Activated naive CD8-positive, alpha-beta T cell treated with anti-CD3 and anti-CD28 coated beads, Interleukin-2, amount 50 U/mL, for 16 hours (primary cell): Measurements from ENCODE around the gene CETN1.

Source experiments
- DNase-seq: peaks from one replicate; pipeline ENCODE4 v3.0.0-alpha.2; 2020; ENCODE audit warnings: low read depth, low spot score

CETN1 gene

DNA sequence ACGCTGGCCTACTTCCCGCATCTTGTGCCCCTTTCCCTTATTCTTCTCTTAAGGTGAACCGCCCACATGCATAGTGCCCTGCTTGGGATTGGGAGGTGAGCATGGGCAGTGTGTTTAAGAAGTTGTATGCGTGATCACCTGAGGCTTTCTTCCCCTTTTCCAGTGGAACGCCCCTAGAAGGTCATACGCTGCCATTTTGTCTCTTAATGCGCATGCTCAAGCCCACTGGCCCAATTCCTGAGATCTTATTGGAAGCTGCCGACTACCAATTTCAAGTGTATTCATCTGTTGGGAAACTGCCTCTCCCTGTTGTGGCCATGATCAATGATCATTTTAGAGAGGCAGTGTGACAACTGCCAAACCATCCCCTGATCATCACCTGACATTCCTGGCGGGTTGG is 3.3 kb upstream of the CETN1 start:
- DNase-seq: no peak

DNA sequence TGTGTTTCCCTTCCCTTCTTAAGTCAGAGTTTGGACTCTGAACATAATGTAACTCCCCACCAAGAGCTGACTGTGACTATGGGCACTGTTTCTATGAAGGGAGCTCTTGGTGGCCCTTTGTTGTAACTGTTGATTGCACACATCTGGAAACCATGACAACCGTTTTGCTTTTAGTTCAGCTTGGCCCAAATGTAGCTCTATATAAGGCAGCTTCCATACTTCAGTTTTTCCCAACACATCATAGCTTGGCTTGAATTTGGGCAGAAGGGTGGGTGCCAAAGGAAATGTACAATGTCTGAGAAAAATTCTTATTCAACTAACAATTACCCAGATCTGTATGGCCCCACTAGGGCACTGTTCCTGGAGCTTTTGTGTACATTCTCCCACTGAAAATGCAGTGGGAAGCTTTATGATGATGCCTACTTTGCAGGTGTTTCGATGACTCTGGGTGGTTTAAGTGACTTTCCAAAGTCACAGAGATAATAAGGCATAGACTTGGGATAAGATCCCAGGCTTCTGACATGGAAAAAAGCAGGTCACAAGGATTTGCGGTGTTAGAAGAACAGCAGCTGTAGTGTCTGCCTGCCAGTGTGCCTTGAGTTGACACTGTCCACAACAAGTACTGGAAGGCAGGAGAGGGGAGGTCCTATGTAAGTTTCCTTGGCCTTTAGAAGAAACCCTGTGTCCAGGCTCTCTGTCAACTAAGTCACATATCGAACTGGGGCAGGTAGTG is 2.4 kb upstream of the CETN1 start:
- no peak for DNase-seq

DNA sequence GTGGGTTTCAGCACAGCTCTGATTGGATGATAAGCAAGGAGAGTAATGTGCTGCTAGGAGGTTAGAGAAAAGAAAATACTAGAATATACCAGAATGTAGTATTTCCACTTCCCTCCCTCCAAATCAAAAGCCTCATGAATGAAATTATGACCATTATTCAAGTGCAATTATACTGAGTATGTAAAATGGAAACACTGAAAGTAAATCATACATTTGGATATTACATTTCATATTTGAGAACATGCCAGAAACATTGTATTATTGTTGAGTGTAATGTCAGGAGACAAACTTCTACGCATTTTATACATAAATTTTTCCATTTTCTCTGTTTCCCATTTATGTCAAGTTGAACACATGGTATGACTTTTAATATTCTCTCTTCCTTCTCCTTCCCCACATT is 942 bp upstream of the CETN1 start:
- no peak for DNase-seq

DNA sequence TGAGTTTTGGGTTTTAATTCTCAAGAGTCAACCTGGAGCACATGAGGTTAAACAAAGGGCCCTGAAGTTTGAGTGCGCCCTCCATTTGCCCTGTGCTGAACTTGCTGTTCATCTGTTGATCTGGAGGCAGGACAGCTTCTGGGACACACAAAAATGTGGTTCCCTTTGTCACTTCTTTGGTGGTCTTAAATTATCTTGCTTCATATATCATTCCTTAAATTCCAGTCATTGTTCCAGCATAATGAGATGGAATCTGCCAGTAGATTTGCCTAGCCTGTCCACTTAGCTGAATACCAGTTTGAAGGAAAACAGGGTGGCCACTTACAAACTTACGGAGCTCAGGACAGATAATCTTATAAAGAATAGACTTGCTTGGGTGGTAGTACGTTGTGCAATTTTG is 916 bp downstream of the CETN1 start:
- DNase-seq: no peak

DNA sequence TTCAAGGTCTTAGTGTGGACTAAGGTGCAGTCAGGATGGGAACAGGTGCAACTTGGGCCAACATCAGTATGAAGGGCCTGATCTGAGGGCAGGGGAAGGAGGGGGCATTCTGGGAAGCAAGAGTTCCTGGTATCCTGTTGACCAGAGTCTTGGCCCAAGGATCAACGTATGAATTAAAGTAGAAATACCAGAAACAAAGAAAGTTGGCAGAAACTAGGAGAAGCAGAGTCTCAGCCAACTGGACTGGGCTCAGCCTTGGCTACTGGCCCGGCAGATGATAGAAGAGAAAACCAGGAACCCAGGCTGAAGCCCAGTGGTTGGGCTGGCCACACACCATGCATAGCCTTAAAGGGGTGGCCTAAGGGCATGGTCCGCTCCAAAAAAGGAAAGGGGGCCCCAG is 2.3 kb downstream of the CETN1 start:
- no peak for DNase-seq

DNA sequence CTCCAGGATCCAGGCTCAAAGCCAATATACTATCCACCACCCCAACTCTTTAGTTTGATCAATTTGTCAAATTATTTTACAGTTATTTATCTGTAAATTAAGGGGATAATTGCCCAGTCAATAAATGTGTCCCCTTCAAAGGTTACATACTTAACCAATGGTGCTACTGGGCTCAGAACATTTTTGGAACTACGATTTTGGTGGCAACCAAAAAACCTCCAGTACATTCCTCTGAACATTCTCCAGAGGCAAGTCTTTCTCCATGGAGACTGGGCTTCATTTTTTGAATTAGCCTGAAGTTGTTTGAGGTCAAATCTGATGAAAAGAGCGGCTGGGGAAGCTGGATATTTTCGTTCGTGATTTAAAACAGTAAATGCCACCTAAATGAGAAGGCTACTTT is 14.9 kb downstream of the CETN1 start:
- no peak for DNase-seq

DNA sequence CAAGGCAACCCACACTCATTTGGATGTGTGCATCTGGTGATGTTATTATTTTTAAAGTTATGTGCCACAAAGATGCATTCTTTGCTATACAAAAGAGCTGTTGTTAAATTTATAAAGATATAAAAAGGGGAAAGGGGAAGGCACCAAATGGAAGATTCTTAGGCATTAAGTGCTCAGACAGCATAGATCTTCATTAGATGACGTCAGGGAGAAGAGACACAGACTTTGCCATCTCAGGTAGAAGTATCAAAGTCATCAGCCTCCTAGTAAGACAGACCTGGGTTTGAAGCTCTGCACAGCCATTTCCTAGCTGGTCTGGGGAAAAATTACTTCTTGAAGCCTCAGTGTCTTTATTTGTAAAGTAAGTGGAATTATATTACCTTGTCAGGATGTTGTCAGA is 15.4 kb downstream of the CETN1 start:
- no peak for DNase-seq

DNA sequence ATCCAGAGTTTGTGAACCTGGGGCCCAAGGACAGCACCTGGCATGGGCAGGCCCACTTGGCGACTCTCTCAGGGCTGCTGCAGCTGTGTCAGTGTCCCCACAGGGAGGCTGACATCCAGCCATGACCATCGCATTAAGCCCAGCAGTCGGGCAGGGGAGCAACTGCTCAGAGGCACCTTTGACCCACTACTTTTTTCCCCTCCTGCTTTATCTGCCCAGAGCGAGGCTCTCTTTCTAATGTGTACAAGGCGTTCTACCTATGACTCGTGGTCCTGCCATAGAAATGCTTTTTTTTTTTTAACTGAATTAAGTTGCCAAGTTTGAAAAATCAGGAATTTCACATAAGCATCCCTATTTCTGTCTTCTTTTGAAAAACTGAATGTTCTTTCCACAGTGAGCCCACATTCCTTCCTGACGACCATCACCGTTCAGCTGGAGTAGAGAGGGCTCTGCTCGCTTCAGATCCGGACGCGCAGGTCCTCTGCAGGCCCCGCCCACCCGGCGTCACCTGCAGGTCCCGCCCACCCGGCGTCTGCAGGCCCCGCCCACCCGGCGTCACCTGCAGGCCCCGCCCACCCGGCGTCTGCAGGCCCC is 16.2 kb downstream of the CETN1 start:
- peak; percentile 39 for DNase-seq

DNA sequence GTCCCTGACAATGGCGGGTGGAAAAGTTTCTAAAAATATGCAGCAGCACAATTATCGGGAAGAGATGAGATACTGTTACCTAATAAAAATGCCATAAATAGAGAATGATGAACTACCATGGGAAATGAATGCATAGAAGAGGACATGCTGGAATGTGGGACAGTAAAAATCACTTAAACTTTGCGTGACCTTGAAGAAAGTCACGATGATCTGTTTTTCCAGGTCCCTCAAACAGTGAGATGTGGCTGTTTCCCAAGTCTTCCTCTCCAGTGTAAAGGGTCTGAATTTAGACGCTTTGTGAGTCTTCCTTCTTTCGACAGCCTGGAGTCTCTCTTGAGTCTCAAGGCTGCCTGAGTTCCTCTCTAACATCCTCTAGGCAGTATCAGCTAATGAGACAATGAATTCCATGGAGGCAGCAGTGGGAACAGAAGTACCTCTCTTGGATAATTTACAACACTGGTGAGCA is 18.0 kb downstream of the CETN1 start:
- DNase-seq: no peak

DNA sequence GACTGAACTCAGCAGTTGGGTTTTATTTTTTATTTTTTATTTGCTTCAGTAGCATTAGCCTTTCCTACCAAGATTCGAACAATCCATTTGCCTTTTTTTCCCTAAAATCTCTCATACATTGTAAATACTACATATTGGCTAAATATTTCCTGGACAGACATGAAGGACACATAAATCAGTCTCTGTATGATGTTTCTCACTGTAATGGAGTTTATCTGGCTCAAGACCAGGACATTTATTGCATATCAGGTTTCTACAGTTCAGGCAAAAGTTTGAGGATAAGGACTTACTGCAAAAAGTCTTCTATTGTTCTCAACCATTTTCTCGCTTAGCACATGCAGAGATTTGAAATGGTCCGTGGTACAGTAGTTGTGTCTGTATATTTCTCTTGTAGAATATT is 19.9 kb downstream of the CETN1 start:
- DNase-seq: no peak

DNA sequence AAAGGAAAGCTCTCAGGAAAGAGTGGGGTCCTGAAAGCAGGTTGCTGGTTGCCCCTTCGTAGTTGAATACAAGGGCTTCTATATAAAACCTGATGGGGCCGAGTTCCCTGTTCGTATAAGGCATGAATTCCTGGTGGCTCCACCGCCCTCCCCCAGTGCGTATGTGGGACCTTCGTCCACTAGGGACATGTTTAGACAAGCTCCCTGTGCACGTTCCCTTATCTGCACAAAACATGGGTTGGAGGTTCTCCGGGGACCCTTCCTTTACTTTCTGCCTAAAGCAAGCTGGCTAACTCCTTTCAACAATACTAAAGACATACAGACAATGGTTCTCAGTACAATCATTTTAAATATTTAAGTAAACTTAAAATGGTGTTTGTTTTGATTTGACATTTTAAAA is 24.6 kb downstream of the CETN1 start:
- no peak for DNase-seq

DNA sequence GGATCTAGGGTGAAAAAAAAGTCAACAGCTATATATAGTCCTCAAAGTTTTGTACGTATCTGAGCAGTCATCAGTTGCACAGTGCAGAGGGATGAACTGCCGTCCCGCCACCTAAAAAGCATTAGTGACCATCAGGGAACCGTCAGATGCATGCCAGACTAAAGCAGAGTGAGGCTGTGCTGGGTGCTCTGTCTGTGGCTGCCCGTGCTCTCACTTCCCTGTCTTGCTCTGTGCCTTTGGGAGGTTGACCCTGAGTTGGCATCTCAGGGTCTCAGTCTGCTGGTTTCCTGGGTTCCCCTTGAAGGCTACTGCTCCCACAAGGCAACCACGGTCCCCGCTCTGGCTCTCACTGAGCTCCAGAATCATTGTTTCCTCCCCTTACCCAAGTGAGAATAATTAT is 27.8 kb downstream of the CETN1 start:
- DNase-seq: no peak

DNA sequence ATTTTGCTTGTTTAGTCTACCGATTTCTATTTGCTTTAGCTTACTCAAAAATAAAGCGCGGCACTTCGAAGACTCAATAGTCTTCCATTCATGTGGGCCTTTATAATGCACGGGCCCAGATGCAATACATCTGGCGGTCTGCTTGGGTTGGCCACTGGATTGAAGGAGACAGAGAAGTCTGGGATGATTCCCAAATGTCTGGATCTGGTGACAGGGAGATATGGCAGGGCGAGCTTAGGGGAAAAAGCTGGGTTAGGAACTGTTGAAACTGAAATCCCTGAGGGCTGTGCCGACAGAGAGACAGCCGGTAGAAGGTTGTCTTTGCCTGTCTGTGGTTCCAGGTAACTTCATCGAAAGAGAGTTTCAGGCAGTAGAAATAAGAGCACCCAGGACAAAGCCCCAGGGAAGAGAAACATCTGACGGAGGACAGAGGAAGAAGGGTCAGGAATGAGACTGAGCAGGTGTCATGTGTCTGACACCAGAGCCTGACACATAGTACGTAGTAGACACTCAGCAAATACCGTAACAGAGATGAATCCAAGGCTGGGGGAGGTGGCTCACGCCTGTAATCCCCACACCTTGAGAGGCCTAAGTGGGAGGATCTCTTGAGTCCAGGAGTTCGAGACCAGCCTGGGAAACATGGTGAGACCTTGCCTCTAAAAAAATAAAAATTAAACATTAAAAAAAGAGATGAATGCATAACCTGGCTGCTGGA is 30.2 kb downstream of the CETN1 start:
- no peak for DNase-seq

DNA sequence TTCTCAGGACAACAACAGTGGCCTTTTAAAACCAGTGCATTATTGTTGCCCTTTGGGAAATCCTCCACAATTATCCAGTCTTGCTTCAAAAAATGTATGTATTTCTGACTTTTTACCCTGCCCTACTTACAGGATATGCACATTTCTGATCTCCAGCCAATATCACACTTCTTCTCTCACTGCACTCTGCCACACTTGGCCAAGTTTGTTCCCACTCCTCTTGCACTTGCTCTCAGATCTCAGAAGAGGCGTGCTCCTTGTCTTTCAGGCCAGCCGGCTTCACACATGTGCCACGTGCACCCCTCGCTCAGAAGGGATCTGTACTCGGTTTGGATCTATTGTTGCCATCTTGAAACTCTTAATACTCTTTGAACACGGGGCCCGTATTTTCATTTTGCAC is 32.0 kb downstream of the CETN1 start:
- DNase-seq: no peak

DNA sequence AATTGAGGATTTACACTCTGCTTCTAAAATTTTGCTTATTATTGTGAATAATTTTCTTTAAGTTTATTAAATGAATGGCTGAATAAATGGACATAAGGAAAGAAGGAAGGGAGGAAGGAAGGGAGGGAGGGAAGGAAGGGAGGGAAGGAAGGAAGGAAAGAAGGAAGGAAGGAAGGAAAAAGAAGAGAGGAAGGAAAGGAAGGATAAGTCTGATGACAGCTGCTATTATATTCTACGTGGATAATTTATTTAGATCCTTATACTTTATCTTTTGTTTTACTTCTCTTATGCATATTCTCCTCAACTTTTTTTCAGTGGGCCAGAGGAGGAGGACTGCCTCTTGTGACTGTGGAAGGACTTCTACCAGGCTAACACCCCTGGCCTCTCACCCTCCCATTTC is 34.0 kb downstream of the CETN1 start:
- DNase-seq: no peak

DNA sequence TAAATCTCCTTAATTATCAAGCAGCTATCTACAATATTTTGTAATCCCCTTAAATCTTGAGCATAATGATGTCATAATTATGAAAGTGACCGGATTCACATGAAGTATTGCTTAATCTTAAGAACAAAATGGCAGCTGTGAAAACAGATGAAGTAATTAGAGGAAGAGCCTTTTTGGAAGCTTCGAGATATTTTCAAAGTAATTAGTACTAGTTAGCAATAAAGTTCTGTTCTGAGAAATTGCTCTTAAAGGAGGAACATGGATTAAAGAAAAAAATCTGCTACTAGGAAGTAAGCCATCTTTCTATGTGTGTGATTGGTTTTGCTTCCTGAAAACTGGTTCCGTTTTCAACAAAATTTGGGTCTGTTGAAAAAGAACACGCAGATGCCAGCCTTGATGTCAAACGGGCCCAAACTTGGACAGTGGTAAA is 34.9 kb downstream of the CETN1 start:
- DNase-seq: no peak

DNA sequence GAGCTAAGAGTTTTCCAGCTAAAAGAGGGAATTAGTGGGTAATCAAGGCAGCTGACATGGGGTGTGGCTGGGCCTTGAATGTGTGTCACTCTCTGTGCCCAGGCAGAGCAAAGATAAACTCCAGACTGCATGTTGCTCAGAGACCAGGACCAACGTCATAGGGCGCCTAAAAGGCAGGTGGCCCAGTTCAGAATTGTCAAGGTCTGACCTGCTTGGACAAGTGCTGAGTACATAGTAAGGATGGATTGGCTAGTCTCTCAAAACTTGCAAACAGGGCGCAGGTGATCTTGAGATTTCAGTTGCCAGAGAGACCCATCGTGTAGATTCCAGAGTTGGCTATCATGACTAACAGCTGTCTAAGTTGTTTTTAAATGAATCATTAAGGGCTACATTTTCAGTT is 35.6 kb downstream of the CETN1 start:
- no peak for DNase-seq

DNA sequence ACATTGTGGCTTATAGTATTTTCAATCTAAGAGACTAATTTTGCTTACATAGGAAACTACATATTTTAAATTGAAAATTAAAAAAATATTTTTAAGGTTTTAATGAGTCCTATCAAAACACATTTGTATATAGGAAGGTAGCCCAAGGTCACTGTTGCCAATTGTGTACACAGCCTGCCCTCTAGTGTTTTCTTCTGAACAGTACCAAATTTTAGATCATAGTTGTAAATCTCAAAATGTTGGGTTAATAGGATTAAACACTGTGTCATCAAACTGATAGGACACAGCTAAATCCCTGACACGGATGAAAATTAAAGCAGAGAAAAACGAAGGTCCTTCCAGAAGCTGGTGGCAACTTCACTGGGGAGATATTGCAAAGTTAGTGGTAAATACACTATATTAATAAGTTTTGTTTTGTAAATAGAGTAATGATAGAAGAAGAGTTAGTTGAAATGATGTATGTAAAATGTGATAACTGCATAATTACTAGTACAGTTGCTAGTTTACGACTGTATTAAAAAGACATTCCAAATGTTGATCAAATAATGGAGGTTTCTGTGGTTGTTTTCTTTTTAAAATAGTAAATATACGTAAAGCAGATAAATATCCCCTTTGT is 36.3 kb downstream of the CETN1 start:
- no peak for DNase-seq

DNA sequence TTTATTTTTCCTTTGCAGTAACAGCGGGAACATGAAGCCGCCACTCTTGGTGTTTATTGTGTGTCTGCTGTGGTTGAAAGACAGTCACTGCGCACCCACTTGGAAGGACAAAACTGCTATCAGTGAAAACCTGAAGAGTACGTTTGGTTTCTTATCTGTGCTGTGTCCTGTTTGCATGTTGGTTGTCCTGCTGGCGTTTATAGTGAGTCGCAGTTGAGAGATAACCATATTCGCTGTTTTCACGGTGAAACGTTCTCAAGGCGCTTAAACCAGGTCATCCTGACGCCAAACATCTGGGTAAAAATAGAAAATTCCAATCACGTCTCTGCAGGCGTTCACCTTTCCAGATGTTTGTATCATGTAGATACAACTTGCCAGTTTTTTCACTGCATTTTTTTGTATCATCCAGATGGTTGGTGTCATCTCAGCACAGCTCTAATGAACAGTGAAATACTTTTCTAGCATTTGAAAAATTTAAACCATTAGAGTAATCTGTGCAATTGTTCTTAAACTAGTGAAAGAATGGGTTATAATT is 37.9 kb downstream of the CETN1 start:
- no peak for DNase-seq

DNA sequence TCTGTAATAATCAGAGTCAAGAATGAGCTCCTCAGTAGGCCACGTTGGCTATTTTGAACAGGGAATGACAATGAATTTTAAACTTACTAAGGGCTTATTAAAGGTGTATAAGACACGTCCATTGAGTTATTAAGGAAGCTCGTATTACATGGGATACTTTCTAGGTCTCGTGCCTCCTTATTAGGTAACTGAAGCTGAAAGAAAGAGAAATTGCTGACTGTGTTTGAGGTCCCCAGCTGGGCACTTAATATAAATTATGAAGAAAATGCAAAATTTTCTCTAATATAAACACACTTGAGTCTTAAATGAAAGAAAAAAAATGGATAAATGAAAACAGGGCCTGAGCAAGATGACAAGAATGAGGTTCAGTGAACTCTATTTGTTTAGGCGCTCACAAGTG is 38.4 kb downstream of the CETN1 start:
- no peak for DNase-seq

DNA sequence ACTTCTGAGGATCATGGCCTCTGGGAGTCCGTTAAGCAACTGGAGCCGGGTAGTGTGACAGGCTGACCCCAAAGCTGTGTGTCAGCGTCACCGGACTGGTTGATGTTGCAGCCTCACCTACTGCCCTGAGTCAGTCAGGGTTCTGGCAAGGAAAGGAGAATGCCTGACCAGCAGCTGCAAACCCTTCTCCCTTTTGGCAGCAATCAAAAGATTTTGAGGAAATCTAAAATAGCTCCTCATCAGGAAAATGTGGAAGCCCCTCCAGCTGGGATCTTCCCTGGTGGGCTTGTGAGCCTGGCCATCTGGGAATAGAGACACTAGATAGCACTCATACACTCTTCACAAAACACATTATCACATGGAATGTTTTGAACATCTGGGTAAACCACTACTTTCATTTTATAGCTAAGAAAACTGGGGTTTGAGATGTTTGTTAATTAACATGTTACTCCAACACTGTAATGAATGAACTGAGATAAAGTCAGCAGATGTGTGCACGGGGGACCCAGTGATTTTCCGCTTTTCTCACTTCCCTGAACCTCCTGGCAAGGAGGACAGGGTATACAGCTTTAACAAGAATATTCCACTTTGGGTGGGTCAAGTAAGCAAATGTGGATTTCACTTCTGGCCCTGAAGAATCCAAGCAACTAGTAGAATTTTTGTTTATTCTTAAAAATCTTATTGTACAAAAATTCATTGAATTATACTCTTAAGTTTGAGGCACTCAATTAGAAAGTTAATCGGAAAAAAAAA is 41.3 kb downstream of the CETN1 start:
- DNase-seq: no peak

DNA sequence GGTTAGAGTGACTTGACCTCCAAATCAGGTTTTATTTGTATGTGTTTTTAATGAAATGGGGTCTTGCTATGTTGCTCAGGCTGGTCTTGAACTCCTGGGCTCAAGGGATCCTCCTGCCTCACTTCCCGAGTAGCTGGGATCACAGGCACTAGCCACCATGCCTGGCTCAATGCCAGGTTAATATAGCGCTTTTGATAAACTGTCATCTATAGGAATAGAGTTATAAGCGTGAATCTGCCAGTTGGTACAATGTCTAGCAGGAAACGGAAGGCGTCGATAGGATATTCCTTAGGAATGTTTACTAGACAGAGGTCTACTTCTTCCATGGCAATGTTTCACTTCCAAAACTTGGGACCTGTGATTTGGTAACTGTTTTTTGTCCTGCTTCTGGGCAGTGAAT is 42.1 kb downstream of the CETN1 start:
- no peak for DNase-seq
